Hepatocyte (in vitro differentiated cells): ENCODE measurements around the gene MED16. TPM values are rescaled to one million over a fixed set of nuclear protein-coding genes. Genes with fewer than 3 reads are reported as not detected.

Experiments
- DNase-seq: peaks from one replicate; pipeline ENCODE4 v3.0.0-alpha.2; 2016; ENCODE audit warnings: low spot score
- H2AFZ ChIP-seq: fragments of 200-600 bp; sonication (generic); 2 replicates; pipeline ENCODE4 v1.6.0; 2016; ENCODE audit warnings: antibody characterized with exemption, mild to moderate bottlenecking
- H3K27ac ChIP-seq: fragments of 200-600 bp; sonication (generic); 2 replicates; pipeline ENCODE4 v1.5.1; 2016; ENCODE audit warnings: mild to moderate bottlenecking
- H3K27me3 ChIP-seq: fragments of 200-600 bp; sonication (generic); 2 replicates; pipeline ENCODE4 v1.6.1; 2016
- H3K36me3 ChIP-seq: fragments of 200-600 bp; sonication (generic); replicated peaks from 2 replicates; pipeline ENCODE4 v1.5.1; 2016; ENCODE audit warnings: low read depth; ENCODE audit not compliant: insufficient read depth
- H3K4me1 ChIP-seq: fragments of 200-600 bp; sonication (generic); 2 replicates; pipeline ENCODE4 v1.5.1; 2016; ENCODE audit warnings: mild to moderate bottlenecking, moderate library complexity; ENCODE audit not compliant: insufficient read depth
- H3K4me2 ChIP-seq: fragments of 200-600 bp; sonication (generic); 2 replicates; pipeline ENCODE4 v1.6.0; 2016
- H3K4me3 ChIP-seq: fragments of 200-600 bp; sonication (generic); 2 replicates; pipeline ENCODE4 v1.5.1; 2016; ENCODE audit warnings: mild to moderate bottlenecking
- H3K79me2 ChIP-seq: fragments of 200-600 bp; sonication (generic); 2 replicates; pipeline ENCODE4 v1.6.0; 2017; ENCODE audit warnings: mild to moderate bottlenecking
- H3K9me2 ChIP-seq: fragments of 200-600 bp; sonication (generic); replicated peaks from 2 replicates; pipeline ENCODE4 v1.6.0; 2017; ENCODE audit warnings: mild to moderate bottlenecking; ENCODE audit not compliant: insufficient read depth
- H3K9me3 ChIP-seq: fragments of 200-600 bp; sonication (generic); 2 replicates; pipeline ENCODE4 v1.5.1; 2016; ENCODE audit warnings: low read depth, mild to moderate bottlenecking
- H4K20me1 ChIP-seq: fragments of 200-600 bp; sonication (generic); 2 replicates; pipeline ENCODE4 v1.6.0; 2016; ENCODE audit warnings: mild to moderate bottlenecking; ENCODE audit not compliant: insufficient read depth, poor library complexity, severe bottlenecking
- EZH2 ChIP-seq: fragments of 200-600 bp; sonication (generic); IDR thresholded peaks from 2 replicates; pipeline ENCODE4 v1.6.1; 2016; ENCODE audit warnings: antibody characterized with exemption, mild to moderate bottlenecking, borderline replicate concordance
- EZH2phosphoT487 ChIP-seq: fragments of 200-600 bp; sonication (generic); IDR thresholded peaks from one replicate; pipeline ENCODE4 v1.6.1; 2018; ENCODE audit warnings: antibody characterized with exemption, mild to moderate bottlenecking, low read depth, moderate library complexity; ENCODE audit not compliant: unreplicated experiment, severe bottlenecking
- WGBS: methylation state at CpG from one replicate; pipeline ENCODE4 v1.1.6; 2016; ENCODE audit warnings: low lambda C conversion rate; ENCODE audit errors: missing lambda C conversion rate; 5-methylcytosine and 5-hydroxymethylcytosine counted together
- polyA plus RNA-seq: library from polyadenylated mRNA; unstranded; fragments of >200 nt; fragmentation: Nextera tagmentation; extraction: Ambion mirVana; gene quantifications from 2 replicates; pipeline ENCODE4 v1.2.1, GENCODE V29; 2016
- total RNA-seq: library from RNA; depleted of rRNA; stranded (reverse); fragments of >200 nt; gene quantifications from 2 replicates; pipeline ENCODE4 v1.2.3, GENCODE V29; 2014
- TF ChIP-seq, protein P1 (sequence below): fragments of 200-600 bp; sonication (generic); IDR thresholded peaks from 2 replicates; pipeline ENCODE4 v1.5.1; 2016; ENCODE audit warnings: antibody characterized with exemption, mild to moderate bottlenecking; ENCODE audit not compliant: poor library complexity

The MED16 gene
- total and polyA plus RNA-seq, 2 experiments from 2014 or later = 32.1 to 80.9 TPM

DNA sequence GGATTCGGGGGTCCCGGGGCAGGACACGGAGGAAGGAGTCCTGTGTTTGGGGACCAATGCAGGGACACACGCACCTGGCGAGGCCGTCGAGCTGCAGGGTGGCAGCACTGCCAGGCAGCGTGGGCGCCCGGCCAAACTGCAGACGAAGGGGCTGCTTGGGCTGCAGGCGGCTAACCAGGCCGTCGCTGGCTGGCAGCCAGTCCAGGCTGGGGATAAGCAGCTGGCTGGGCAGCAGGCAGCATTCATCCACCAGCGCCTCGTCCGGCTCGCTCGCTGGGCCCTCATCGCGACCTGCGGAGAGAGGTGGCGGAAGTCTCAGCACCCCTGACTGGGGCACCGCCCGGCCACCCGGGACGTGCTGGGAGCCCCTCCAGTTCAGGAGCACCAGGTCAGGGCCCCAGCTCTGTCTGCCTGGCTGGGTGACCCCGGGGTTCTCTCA, 22.0 kb downstream of the MED16 start:
- no peaks in the 10 kb centered on the region for H3K9me2 ChIP-seq
- no peaks in the 10 kb centered on the region for H3K4me1 ChIP-seq
- 90% methylated on average over 20 of the region's 28 CpGs for WGBS
- DNase-seq = no peak
- no peaks in the 10 kb centered on the region for H4K20me1 ChIP-seq
- H3K4me2 ChIP-seq = no peak overlapping the region
- TF ChIP-seq EZH2phosphoT487 (no peak), EZH2 (no peak)
- TF ChIP-seq, protein P1, sequence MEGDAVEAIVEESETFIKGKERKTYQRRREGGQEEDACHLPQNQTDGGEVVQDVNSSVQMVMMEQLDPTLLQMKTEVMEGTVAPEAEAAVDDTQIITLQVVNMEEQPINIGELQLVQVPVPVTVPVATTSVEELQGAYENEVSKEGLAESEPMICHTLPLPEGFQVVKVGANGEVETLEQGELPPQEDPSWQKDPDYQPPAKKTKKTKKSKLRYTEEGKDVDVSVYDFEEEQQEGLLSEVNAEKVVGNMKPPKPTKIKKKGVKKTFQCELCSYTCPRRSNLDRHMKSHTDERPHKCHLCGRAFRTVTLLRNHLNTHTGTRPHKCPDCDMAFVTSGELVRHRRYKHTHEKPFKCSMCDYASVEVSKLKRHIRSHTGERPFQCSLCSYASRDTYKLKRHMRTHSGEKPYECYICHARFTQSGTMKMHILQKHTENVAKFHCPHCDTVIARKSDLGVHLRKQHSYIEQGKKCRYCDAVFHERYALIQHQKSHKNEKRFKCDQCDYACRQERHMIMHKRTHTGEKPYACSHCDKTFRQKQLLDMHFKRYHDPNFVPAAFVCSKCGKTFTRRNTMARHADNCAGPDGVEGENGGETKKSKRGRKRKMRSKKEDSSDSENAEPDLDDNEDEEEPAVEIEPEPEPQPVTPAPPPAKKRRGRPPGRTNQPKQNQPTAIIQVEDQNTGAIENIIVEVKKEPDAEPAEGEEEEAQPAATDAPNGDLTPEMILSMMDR = no peak
- no peaks in the 10 kb centered on the region for H3K27me3 ChIP-seq
- H3K36me3 ChIP-seq = no peaks in the 10 kb centered on the region
- no peaks in the 10 kb centered on the region for H3K9me3 ChIP-seq
- H3K27ac ChIP-seq = no peak overlapping the region
- H2AFZ ChIP-seq = no peak overlapping the region
- no peak overlapping the region for H3K4me3 ChIP-seq
- H3K79me2 ChIP-seq = no peaks in the 10 kb centered on the region

DNA sequence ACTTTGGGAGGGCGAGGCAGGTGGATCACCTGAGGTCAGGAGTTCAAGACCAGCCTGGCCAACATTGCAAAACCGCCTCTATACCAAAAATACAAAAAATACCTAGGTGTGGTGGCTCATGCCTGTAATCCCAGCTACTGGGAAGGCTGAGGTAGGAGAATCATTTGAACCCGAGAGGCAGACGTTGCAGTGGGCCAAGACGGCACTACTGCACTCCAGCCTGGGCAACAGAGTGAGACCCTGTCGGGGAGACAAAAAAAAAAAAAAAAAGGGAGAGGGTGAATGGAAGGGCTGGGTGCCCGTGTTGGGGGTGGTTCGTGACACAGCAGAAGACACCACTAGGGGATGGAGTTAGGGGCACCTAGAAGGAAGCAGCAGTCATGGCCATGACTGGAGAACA, 22.7 kb downstream of the MED16 start:
- H3K79me2 ChIP-seq = no peaks in the 10 kb centered on the region
- H3K27me3 ChIP-seq = no peaks in the 10 kb centered on the region
- H3K9me2 ChIP-seq = no peaks in the 10 kb centered on the region
- H4K20me1 ChIP-seq = no peaks in the 10 kb centered on the region
- H3K9me3 ChIP-seq = no peaks in the 10 kb centered on the region
- WGBS = 96% methylated on average over 8 of the region's 8 CpGs
- H3K36me3 ChIP-seq = no peaks in the 10 kb centered on the region
- no peak overlapping the region for H3K27ac ChIP-seq
- TF ChIP-seq, protein P1 = no peak
- no peak for TF ChIP-seq EZH2
- no peak for TF ChIP-seq EZH2phosphoT487
- no peak overlapping the region for H3K4me2 ChIP-seq
- H2AFZ ChIP-seq = no peak overlapping the region
- H3K4me3 ChIP-seq = no peak overlapping the region
- no peak for DNase-seq
- H3K4me1 ChIP-seq = no peaks in the 10 kb centered on the region

DNA sequence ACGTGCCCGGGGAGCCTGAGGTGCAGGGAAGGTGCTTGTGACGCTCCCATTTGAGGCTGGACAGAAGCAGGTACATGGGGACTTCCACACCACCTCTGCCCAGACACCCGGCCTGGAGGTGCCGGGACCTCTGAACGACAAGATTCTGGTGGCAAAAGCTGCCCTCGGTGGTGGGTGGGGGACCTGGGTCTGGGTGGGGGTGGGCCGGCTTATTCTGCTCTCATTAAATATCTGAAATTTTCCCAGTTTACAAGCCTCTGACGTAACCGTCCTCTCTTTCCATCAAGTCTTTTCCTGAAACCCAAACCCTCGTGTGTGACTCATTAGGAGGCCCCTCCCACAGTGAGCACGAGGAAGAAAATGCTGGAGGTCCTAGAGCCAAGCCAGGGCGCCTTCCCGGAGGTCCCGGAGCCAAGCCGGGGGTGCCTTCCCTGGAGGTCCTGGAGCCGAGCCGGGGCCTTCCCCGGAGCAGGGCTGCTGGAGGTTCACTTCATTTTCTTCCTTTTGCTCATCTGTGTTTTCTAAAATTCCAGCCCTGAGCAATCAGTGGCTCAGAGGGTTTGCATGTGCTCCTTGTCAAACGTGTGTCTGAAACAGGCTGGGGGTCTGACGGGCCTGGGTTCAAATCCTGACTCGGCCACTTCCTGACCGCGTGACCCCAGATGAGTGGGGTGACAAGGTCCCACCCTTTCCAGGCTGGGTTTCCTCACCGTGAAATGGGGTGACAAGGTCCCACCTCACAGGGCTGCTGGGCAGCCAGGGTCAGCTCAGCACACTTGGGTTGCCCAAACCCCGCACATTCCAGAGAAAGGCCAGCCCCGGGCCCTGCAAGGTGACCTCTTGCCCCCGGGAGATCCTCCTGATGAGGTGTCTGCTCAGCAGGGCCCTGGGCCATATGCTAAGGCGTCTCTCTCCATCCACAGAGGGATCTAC, 23.5 kb downstream of the MED16 start:
- no peaks in the 10 kb centered on the region for H3K36me3 ChIP-seq
- H3K27me3 ChIP-seq = no peaks in the 10 kb centered on the region
- WGBS = 70% methylated on average over 27 of the region's 29 CpGs
- no peak overlapping the region for H3K4me3 ChIP-seq
- no peak overlapping the region for H2AFZ ChIP-seq
- no peaks in the 10 kb centered on the region for H3K9me3 ChIP-seq
- H3K4me1 ChIP-seq = no peaks in the 10 kb centered on the region
- no peak overlapping the region for H3K4me2 ChIP-seq
- H3K79me2 ChIP-seq = no peaks in the 10 kb centered on the region
- TF ChIP-seq, protein P1 = no peak
- TF ChIP-seq EZH2 (no peak), EZH2phosphoT487 (no peak)
- DNase-seq = peak; percentile 81
- peak overlapping the region; percentile 63 for H3K27ac ChIP-seq
- H4K20me1 ChIP-seq = no peaks in the 10 kb centered on the region
- H3K9me2 ChIP-seq = no peaks in the 10 kb centered on the region
